ENCODE results near the gene YKT6.

GRCh38 chr7:44225566-44226395 lies 25.0 kb downstream of the YKT6 start:
- TF ChIP-seq CTCF (IDR thresholded peaks at IDR 0.05; ENCODE audit: low read depth, low read length) = no peak
- no peak for TF ChIP-seq EZH2phosphoT487 (IDR thresholded peaks at IDR 0.05; ENCODE audit: low read depth)
